Endothelial cell of umbilical vein (primary cell): ENCODE data around the gene POLN. TPM values are rescaled to one million over a fixed set of nuclear protein-coding genes. Genes with fewer than 3 reads are reported as not detected.
"Not testable (repeated sequence)": the region's sequence is repeated elsewhere in the genome, so short reads cannot be mapped to it uniquely, and the experiment has no call there.

Experiments used
- BruUV-seq: library from RNA; stranded (reverse); fragments of 400-500 nt; replicated peaks from 2 replicates; lab custom pipeline; 2021; lab: Mats Ljungman, UMichigan
- CTCF ChIA-PET: fragments of 300-600, 350-600 bp; sonication (Branson Sonifier 250); formaldehyde crosslinking; loops from one replicate; lab custom pipeline; 2021; ENCODE audit warnings: antibody characterized with exemption, inconsistent platforms; lab: Charles Lee
- POLR2A ChIA-PET: fragments of 300-600, 350-600 bp; sonication (Branson Sonifier 250); formaldehyde crosslinking; loops from one replicate; lab custom pipeline; 2021; ENCODE audit warnings: antibody characterized with exemption, inconsistent platforms; lab: Charles Lee
- DNase-seq: peaks from one replicate; pipeline ENCODE4 v3.0.0-alpha.2; 2011; ENCODE audit warnings: low read depth, low spot score
- FAIRE-seq: peaks from 2 replicates; lab custom pipeline; 2011; peaks lifted over from hg19 to GRCh38; lab: Jason Lieb, UNC
- H2AFZ ChIP-seq: 2 replicates; pipeline ENCODE4 v1.6.0; 2012; ENCODE audit warnings: low read depth, low read length, control low read depth, inconsistent platforms
- H3K27ac ChIP-seq: 2 replicates; pipeline ENCODE4 v1.5.1; 2011; ENCODE audit warnings: low read depth, mild to moderate bottlenecking, control low read depth, low read length, moderate library complexity; ENCODE audit not compliant: insufficient read depth
- H3K27me3 ChIP-seq, 2 experiments: 2 replicates each; pipeline versions ENCODE4 v1.6.0 to v1.6.1; 2011; ENCODE audit warnings: low read length in 2 of 2, mixed read lengths in 1 of 2; ENCODE audit not compliant: control insufficient read depth in 2 of 2, insufficient read depth in 2 of 2
- H3K36me3 ChIP-seq, 2 experiments: 2 replicates in 1 of 2; 3 replicates in 1 of 2; pipeline ENCODE4 v1.5.1; 2011; ENCODE audit warnings: low read length in 2 of 2, mild to moderate bottlenecking in 1 of 2, moderate library complexity in 1 of 2; ENCODE audit not compliant: control insufficient read depth in 2 of 2, insufficient read depth in 2 of 2; ENCODE audit errors: extremely low read depth in 1 of 2
- H3K4me1 ChIP-seq: 3 replicates; pipeline ENCODE4 v1.5.1; 2011; ENCODE audit warnings: mild to moderate bottlenecking, low read length; ENCODE audit not compliant: control insufficient read depth, insufficient read depth; ENCODE audit errors: extremely low read depth
- H3K4me2 ChIP-seq: 2 replicates; pipeline ENCODE4 v1.6.1; 2011; ENCODE audit warnings: low read length, control low read depth, mixed read lengths; ENCODE audit not compliant: insufficient read depth
- H3K4me3 ChIP-seq, 3 experiments: fragments of 200-600 bp in 1 of 3; sonication (generic), shearing (Covaris generic) in 1 of 3; replicated peaks in 1 of 3; 2 replicates each; pipeline ENCODE4 v1.5.1; 2011 to 2016; ENCODE audit warnings: control low read depth in 3 of 3, low read length in 3 of 3, mild to moderate bottlenecking in 2 of 3, inconsistent platforms in 1 of 3, low read depth in 1 of 3, moderate library complexity in 1 of 3; ENCODE audit not compliant: insufficient read depth in 1 of 3
- H3K79me2 ChIP-seq: 2 replicates; pipeline ENCODE4 v1.6.0; 2012; ENCODE audit warnings: low read length, inconsistent platforms; ENCODE audit not compliant: control insufficient read depth, insufficient read depth
- H3K9ac ChIP-seq: replicated peaks from 2 replicates; pipeline ENCODE3; 2011; ENCODE audit warnings: low read length, control low read depth; ENCODE audit not compliant: insufficient read depth; ENCODE audit errors: extremely low read depth
- H3K9me1 ChIP-seq: replicated peaks from 3 replicates; pipeline ENCODE4 v1.6.0; 2011; ENCODE audit warnings: mild to moderate bottlenecking, low read length; ENCODE audit not compliant: control insufficient read depth, insufficient read depth; ENCODE audit errors: extremely low read depth
- H3K9me3 ChIP-seq: replicated peaks from 2 replicates; pipeline ENCODE4 v1.5.1; 2012; ENCODE audit warnings: low read length, inconsistent platforms; ENCODE audit not compliant: control insufficient read depth, insufficient read depth
- H4K20me1 ChIP-seq: replicated peaks from 2 replicates; pipeline ENCODE3; 2011; ENCODE audit warnings: mild to moderate bottlenecking, low read length; ENCODE audit not compliant: control insufficient read depth, insufficient read depth; ENCODE audit errors: extremely low read depth
- EZH2 ChIP-seq: IDR thresholded peaks from 2 replicates; pipeline ENCODE4 v1.6.1; 2012; ENCODE audit warnings: borderline replicate concordance, low read depth, mild to moderate bottlenecking, moderate library complexity, low read length, inconsistent platforms; ENCODE audit not compliant: severe bottlenecking
- FOS ChIP-seq: IDR thresholded peaks from 2 replicates; pipeline ENCODE4 v1.6.1; 2011; ENCODE audit warnings: mild to moderate bottlenecking, low read length, moderate library complexity, borderline replicate concordance; ENCODE audit not compliant: insufficient read depth
- GATA2 ChIP-seq: IDR thresholded peaks from 2 replicates; pipeline ENCODE4 v1.7.0; 2011; ENCODE audit warnings: low read depth, mild to moderate bottlenecking, moderate library complexity, mixed read lengths, low read length; ENCODE audit not compliant: insufficient read length, insufficient read depth
- JUN ChIP-seq: IDR thresholded peaks from 2 replicates; pipeline ENCODE4 v1.6.1; 2011; ENCODE audit warnings: borderline replicate concordance, low read depth; ENCODE audit not compliant: insufficient read length, insufficient read depth
- MYC ChIP-seq: IDR thresholded peaks from one replicate; pipeline ENCODE4 v1.6.1; 2011; ENCODE audit warnings: mild to moderate bottlenecking, low read depth, low read length
- POLR2A ChIP-seq: IDR thresholded peaks from 2 replicates; pipeline ENCODE4 v1.6.1; 2012; ENCODE audit warnings: low read depth, mild to moderate bottlenecking, control low read depth, low read length
- POLR2AphosphoS5 ChIP-seq: IDR thresholded peaks from 2 replicates; pipeline ENCODE4 v1.6.1; 2012; ENCODE audit warnings: low read depth, mild to moderate bottlenecking, control low read depth, low read length, moderate library complexity; ENCODE audit not compliant: insufficient read depth
- dilution Hi-C: fragments of 300-500 bp; cut with MboI; formaldehyde crosslinking; loops from one replicate; pipeline ENCODE4 v1.15.0; 2019; ENCODE audit warnings: low sequenced_read_pairs; ENCODE audit not compliant: extremely low pct_ligation_motif_present
- intact Hi-C: fragments of 100-400 bp; cut with micrococcal nuclease; formaldehyde crosslinking; loops from one replicate; pipeline ENCODE4 v1.10.0; 2022
- polyA plus RNA-seq, 4 experiments: library from polyadenylated mRNA; depleted of rRNA in 3 of 4; stranded (reverse) in 3 of 4; unstranded in 1 of 4; fragments of >200 nt; gene quantifications; 2 replicates each; pipeline versions ENCODE4 v1.2.1 to v1.2.3, GENCODE V29; 2011 to 2012; ENCODE audit warnings: missing spikeins in 1 of 4
- total RNA-seq: library from RNA; stranded (reverse); gene quantifications from 2 replicates; pipeline ENCODE4 v1.2.3, GENCODE V29; 2021
- TF ChIP-seq, protein P1 (sequence below): IDR thresholded peaks from 2 replicates; pipeline ENCODE4 v1.6.1; 2011; ENCODE audit not compliant: insufficient read depth, insufficient read length

POLN gene
- total and polyA plus RNA-seq, 2 donors (not counting 3 experiments of a cell fraction or from before 2014, with no cell fraction given), result 1.3 to 4.2 TPM

DNA sequence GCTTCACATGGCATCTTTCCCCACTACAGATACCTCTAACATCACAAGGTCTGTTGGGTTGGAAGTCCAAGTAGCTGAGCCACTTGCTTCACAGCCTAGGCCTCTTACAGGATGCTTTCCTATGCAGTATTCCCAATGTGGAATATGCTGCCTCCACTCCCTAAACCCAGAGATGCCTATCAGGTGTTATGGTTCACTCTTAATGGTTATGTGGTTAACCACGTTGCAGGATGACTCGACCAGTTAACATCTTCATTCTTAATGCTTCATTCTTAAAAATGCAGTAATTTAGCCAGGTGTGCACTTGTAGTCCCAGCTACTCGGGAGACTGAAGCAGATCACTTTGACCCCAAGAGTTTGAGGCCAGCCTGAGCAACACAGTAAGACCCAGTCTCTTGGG, 24.2 kb downstream of the POLN start:
- H3K4me1 ChIP-seq, result no peaks in the 10 kb centered on the region
- FAIRE-seq (no peak), DNase-seq (no peak)
- TF ChIP-seq GATA2, result peak; percentile 67
- TF ChIP-seq JUN, result no peak
- TF ChIP-seq, protein P1, sequence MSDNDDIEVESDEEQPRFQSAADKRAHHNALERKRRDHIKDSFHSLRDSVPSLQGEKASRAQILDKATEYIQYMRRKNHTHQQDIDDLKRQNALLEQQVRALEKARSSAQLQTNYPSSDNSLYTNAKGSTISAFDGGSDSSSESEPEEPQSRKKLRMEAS, result no peak
- H3K9ac ChIP-seq, result no peak overlapping the region
- intact Hi-C loops, result no loop called here
- no peaks in the 10 kb centered on the region for H3K27me3 ChIP-seq
- no peaks in the 10 kb centered on the region for H3K9me3 ChIP-seq
- no peak overlapping the region for H2AFZ ChIP-seq
- no peaks in the 10 kb centered on the region for H3K36me3 ChIP-seq
- no peaks in the 10 kb centered on the region for H3K79me2 ChIP-seq
- ChIA-PET CTCF (interaction anchor here (1.0 to 1.7 kb wide), 5 partner anchors 13 to 245 kb away, joined by 3 to 5 read pairs (median 3); no protein-coding TSS in a partner anchor), POLR2A (no interaction called here)
- H3K27ac ChIP-seq, result no peak overlapping the region
- no peak overlapping the region for H3K4me3 ChIP-seq
- no peaks in the 10 kb centered on the region for H3K9me1 ChIP-seq
- H4K20me1 ChIP-seq, result no peaks in the 10 kb centered on the region
- dilution Hi-C loops, result no loop called here
- no peak overlapping the region for H3K4me2 ChIP-seq
- no TSS peak for BruUV-seq

DNA sequence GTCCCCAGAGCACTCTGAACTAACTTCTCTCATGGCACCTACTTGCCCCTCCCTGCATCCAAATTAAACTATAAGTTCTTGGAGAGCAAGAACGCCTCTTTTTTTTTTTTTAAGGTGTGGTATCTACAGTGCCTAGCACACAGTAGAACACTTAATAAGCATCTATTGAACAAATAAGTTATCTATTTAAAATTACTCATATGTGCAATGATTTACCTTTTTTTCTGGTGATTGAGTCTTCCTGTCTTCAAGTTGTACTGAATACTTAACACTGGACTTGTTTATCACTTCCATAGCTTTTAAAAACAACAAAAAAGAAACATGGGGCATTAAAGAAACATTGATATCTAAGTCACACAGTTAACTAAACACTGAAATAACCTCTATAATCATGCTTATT, 29.1 kb downstream of the POLN start:
- no peaks in the 10 kb centered on the region for H3K9me3 ChIP-seq
- H3K4me3 ChIP-seq, result no peak overlapping the region
- H3K27me3 ChIP-seq, result no peaks in the 10 kb centered on the region
- ChIA-PET CTCF (interaction anchor here (1.4 kb wide), 2 partner anchors 13 to 224 kb away, joined by 3 to 4 read pairs; no protein-coding TSS in a partner anchor), POLR2A (no interaction called here)
- DNase-seq, result no peak
- H3K4me1 ChIP-seq, result no peaks in the 10 kb centered on the region
- H3K36me3 ChIP-seq, result no peaks in the 10 kb centered on the region
- FAIRE-seq, result no peak
- H3K9ac ChIP-seq, result no peak overlapping the region
- H4K20me1 ChIP-seq, result no peaks in the 10 kb centered on the region
- H3K79me2 ChIP-seq, result no peaks in the 10 kb centered on the region
- no peak overlapping the region for H3K4me2 ChIP-seq
- H2AFZ ChIP-seq, result no peak overlapping the region
- TF ChIP-seq EZH2 (no peak), JUN (no peak), POLR2AphosphoS5 (no peak), POLR2A (no peak), FOS (no peak), MYC (no peak)
- dilution Hi-C loops (no loop called here), intact Hi-C loops (no loop called here)
- no TSS peak for BruUV-seq
- H3K27ac ChIP-seq, result no peak overlapping the region
- H3K9me1 ChIP-seq, result no peaks in the 10 kb centered on the region

DNA sequence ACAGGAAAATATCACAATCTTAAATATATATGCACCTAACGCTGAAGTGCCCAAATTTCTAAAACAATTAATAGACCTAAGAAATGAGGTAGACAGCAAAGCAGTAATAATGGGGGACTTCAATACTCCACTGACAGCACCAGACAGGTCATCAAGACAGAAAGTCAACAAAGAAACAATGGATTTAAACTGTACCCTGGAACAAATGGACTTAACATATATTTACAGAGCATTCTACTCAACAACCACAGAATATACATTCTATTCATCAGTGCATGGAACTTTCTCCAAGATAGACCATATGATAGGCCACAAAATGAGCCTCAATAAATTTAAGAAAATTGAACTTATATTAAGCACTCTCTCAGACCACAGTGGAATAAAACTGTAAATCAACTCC, 39.1 kb downstream of the POLN start:
- H3K36me3 ChIP-seq, H2AFZ ChIP-seq, BruUV-seq, DNase-seq, intact Hi-C loops, dilution Hi-C loops, H3K9ac ChIP-seq, POLR2A ChIA-PET, CTCF ChIA-PET, H3K27ac ChIP-seq, H3K4me2 ChIP-seq, FAIRE-seq, H3K4me3 ChIP-seq, H3K4me1 ChIP-seq, H3K79me2 ChIP-seq, H3K9me1 ChIP-seq, H4K20me1 ChIP-seq, H3K27me3 ChIP-seq, H3K9me3 ChIP-seq: not testable (repeated sequence)
